DND-41 (cell line): Measurements from ENCODE around the gene DNAJB7.

Source experiments
- CTCF ChIP-seq: IDR thresholded peaks from 2 replicates; pipeline ENCODE4 v1.5.1; 2012; ENCODE audit warnings: borderline replicate concordance, low read length, moderate library complexity, mild to moderate bottlenecking; ENCODE audit not compliant: poor library complexity, severe bottlenecking; ENCODE audit errors: extremely low read depth
- EZH2 ChIP-seq: IDR thresholded peaks from 3 replicates; pipeline ENCODE4 v1.6.1; 2012; ENCODE audit warnings: borderline replicate concordance, low read depth, mild to moderate bottlenecking, moderate library complexity, low read length, inconsistent platforms; ENCODE audit not compliant: severe bottlenecking

- TF ChIP-seq CTCF (no peak), EZH2 (no peak)
Observed at GRCh38 chr22:40834619-40835018, 27.3 kb downstream of the DNAJB7 start.
